Liver (tissue), 9 donors: ENCODE results near the gene LCE4A. TPM values are rescaled to one million over a fixed set of nuclear protein-coding genes. Genes with fewer than 3 reads are reported as not detected.

Experiments used
- DNase-seq: peaks from one replicate; pipeline ENCODE4 v3.0.0-alpha.2; 2017; ENCODE audit warnings: low spot score
- H3K27ac ChIP-seq, 2 donors: one replicate each; pipeline ENCODE4 v1.7.0; 2013; ENCODE audit warnings: inconsistent platforms in 2 of 2, low read length in 2 of 2, control low read depth in 1 of 2, low read depth in 1 of 2, mild to moderate bottlenecking in 1 of 2
- H3K27me3 ChIP-seq, 4 donors: one replicate each; pipeline versions ENCODE4 v1.6.1 to v1.7.0; 2013; ENCODE audit warnings: low read length in 3 of 4, inconsistent platforms in 1 of 4, mild to moderate bottlenecking in 1 of 4, moderate library complexity in 1 of 4; ENCODE audit not compliant: control insufficient read depth in 4 of 4, insufficient read depth in 4 of 4
- H3K36me3 ChIP-seq, 4 donors: one replicate each; pipeline versions ENCODE4 v1.6.1 to v1.7.0; 2013; ENCODE audit warnings: low read length in 3 of 4, mild to moderate bottlenecking in 3 of 4, low read depth in 1 of 4, moderate library complexity in 1 of 4; ENCODE audit not compliant: control insufficient read depth in 4 of 4, insufficient read depth in 3 of 4
- H3K4me1 ChIP-seq, 4 donors: one replicate each; pipeline versions ENCODE4 v1.6.1 to v1.7.0; 2013; ENCODE audit warnings: low read length in 3 of 4, mild to moderate bottlenecking in 3 of 4, moderate library complexity in 1 of 4; ENCODE audit not compliant: control insufficient read depth in 4 of 4, insufficient read depth in 4 of 4
- H3K4me3 ChIP-seq, 3 donors: one replicate each; pipeline versions ENCODE4 v1.6.1 to v1.7.0; 2013; ENCODE audit warnings: low read length in 3 of 3, control low read depth in 1 of 3, low read depth in 1 of 3, mild to moderate bottlenecking in 1 of 3
- H3K9ac ChIP-seq, 2 donors: one replicate each; pipeline ENCODE4 v1.7.0; 2013; ENCODE audit warnings: low read length in 2 of 2, mild to moderate bottlenecking in 2 of 2, moderate library complexity in 2 of 2, control low read depth in 1 of 2, low read depth in 1 of 2
- H3K9me3 ChIP-seq, 4 donors: one replicate each; pipeline versions ENCODE4 v1.6.1 to v1.7.0; 2013; ENCODE audit warnings: low read length in 3 of 4; ENCODE audit not compliant: control insufficient read depth in 4 of 4
- ATF3 ChIP-seq: IDR thresholded peaks from 2 replicates; pipeline ENCODE4 v1.6.1; 2016; ENCODE audit warnings: antibody characterized with exemption
- EGR1 ChIP-seq, 2 donors: IDR thresholded peaks; 2 replicates each; pipeline ENCODE4 v1.6.1; 2016 to 2018; ENCODE audit warnings: antibody characterized with exemption in 2 of 2, low read depth in 2 of 2
- FOXA1 ChIP-seq: IDR thresholded peaks from 2 replicates; pipeline ENCODE4 v1.6.1; 2016; ENCODE audit warnings: antibody characterized with exemption
- FOXA2 ChIP-seq: IDR thresholded peaks from 2 replicates; pipeline ENCODE4 v1.6.1; 2016; ENCODE audit warnings: antibody characterized with exemption
- GABPA ChIP-seq, 2 donors: IDR thresholded peaks in 1 of 2; conservative IDR thresholded peaks in 1 of 2; 2 replicates each; pipeline ENCODE4 v1.6.1; 2016; ENCODE audit warnings: antibody characterized with exemption in 2 of 2, mild to moderate bottlenecking in 1 of 2, moderate library complexity in 1 of 2
- HNF4A ChIP-seq, 2 donors: conservative IDR thresholded peaks; 2 replicates each; pipeline ENCODE4 v1.6.1; 2016; ENCODE audit warnings: antibody characterized with exemption in 2 of 2, mild to moderate bottlenecking in 2 of 2
- HNF4G ChIP-seq: IDR thresholded peaks from 2 replicates; pipeline ENCODE4 v1.6.1; 2016; ENCODE audit warnings: antibody characterized with exemption
- JUND ChIP-seq, 2 donors: IDR thresholded peaks; 2 replicates each; pipeline ENCODE4 v1.6.1; 2016; ENCODE audit warnings: antibody characterized with exemption in 2 of 2
- MAX ChIP-seq: IDR thresholded peaks from 2 replicates; pipeline ENCODE4 v1.6.1; 2016; ENCODE audit warnings: antibody characterized with exemption
- NR2F2 ChIP-seq: IDR thresholded peaks from 2 replicates; pipeline ENCODE4 v1.6.1; 2016; ENCODE audit warnings: antibody characterized with exemption
- RAD21 ChIP-seq, 2 donors: IDR thresholded peaks; 2 replicates each; pipeline ENCODE4 v1.6.1; 2016; ENCODE audit warnings: antibody characterized with exemption in 2 of 2, mild to moderate bottlenecking in 2 of 2
- RXRA ChIP-seq, 2 donors: IDR thresholded peaks; 2 replicates each; pipeline ENCODE4 v1.6.1; 2017 to 2018; ENCODE audit warnings: antibody characterized with exemption in 2 of 2, mild to moderate bottlenecking in 1 of 2
- TAF1 ChIP-seq: conservative IDR thresholded peaks from 2 replicates; pipeline ENCODE4 v1.6.1; 2016; ENCODE audit warnings: antibody characterized with exemption, mild to moderate bottlenecking
- YY1 ChIP-seq: IDR thresholded peaks from 2 replicates; pipeline ENCODE4 v1.6.1; 2016; ENCODE audit warnings: antibody characterized with exemption, mild to moderate bottlenecking
- ZBTB33 ChIP-seq: IDR thresholded peaks from 2 replicates; pipeline ENCODE4 v1.6.1; 2016; ENCODE audit warnings: antibody characterized with exemption
- WGBS: extraction: QIAGEN DNeasy Blood & Tissue Kit; methylation state at CpG from one replicate; pipeline ENCODE4 v1.1.7; 2013; 5-methylcytosine and 5-hydroxymethylcytosine counted together
- polyA plus RNA-seq, 2 donors: library from polyadenylated mRNA; stranded (reverse) in 1 of 2; unstranded in 1 of 2; fragments of 200-250 nt in 1 of 2; fragments of >200 nt in 1 of 2; fragmentation: Nextera tagmentation in 1 of 2; extraction: Ambion mirVana in 1 of 2; gene quantifications; one replicate each; pipeline versions ENCODE4 v1.2.1 to v1.2.3, GENCODE V29; 2013 to 2015
- total RNA-seq, 2 donors: library from RNA; depleted of rRNA; stranded (reverse); fragments of >200 nt; gene quantifications; one replicate each; pipeline ENCODE4 v1.2.3, GENCODE V29; 2014
- TF ChIP-seq, protein P1 (sequence below): fragments of 150-350 bp; IDR thresholded peaks from 2 replicates; pipeline ENCODE4 v1.5.1; 2017; ENCODE audit warnings: improper control_type of control experiment, low read depth, low read length; ENCODE audit not compliant: missing input control
- TF ChIP-seq, protein P2 (sequence below): IDR thresholded peaks from 2 replicates; pipeline ENCODE4 v1.6.1; 2016; ENCODE audit warnings: antibody characterized with exemption, mild to moderate bottlenecking
- donor health status: healthy.
- donor health status: healthy.
- donor health status: healthy.
- donor health status: healthy.
- donor health status: healthy.

LCE4A gene
- total and polyA plus RNA-seq, 4 donors, result not detected

- WGBS, result 68% methylated on average over 6 of the region's 6 CpGs
- TF ChIP-seq, protein P1, sequence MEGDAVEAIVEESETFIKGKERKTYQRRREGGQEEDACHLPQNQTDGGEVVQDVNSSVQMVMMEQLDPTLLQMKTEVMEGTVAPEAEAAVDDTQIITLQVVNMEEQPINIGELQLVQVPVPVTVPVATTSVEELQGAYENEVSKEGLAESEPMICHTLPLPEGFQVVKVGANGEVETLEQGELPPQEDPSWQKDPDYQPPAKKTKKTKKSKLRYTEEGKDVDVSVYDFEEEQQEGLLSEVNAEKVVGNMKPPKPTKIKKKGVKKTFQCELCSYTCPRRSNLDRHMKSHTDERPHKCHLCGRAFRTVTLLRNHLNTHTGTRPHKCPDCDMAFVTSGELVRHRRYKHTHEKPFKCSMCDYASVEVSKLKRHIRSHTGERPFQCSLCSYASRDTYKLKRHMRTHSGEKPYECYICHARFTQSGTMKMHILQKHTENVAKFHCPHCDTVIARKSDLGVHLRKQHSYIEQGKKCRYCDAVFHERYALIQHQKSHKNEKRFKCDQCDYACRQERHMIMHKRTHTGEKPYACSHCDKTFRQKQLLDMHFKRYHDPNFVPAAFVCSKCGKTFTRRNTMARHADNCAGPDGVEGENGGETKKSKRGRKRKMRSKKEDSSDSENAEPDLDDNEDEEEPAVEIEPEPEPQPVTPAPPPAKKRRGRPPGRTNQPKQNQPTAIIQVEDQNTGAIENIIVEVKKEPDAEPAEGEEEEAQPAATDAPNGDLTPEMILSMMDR, result no peak
- no peak for TF ChIP-seq MAX
- no peak for TF ChIP-seq EGR1 (IDR thresholded peaks at IDR 0.05; ENCODE audit: low read depth in 2 of 2)
- no peak for TF ChIP-seq NR2F2
- no peak for TF ChIP-seq HNF4A (conservative IDR thresholded peaks at IDR 0.05)
- no peak for TF ChIP-seq TAF1
- TF ChIP-seq, protein P2, sequence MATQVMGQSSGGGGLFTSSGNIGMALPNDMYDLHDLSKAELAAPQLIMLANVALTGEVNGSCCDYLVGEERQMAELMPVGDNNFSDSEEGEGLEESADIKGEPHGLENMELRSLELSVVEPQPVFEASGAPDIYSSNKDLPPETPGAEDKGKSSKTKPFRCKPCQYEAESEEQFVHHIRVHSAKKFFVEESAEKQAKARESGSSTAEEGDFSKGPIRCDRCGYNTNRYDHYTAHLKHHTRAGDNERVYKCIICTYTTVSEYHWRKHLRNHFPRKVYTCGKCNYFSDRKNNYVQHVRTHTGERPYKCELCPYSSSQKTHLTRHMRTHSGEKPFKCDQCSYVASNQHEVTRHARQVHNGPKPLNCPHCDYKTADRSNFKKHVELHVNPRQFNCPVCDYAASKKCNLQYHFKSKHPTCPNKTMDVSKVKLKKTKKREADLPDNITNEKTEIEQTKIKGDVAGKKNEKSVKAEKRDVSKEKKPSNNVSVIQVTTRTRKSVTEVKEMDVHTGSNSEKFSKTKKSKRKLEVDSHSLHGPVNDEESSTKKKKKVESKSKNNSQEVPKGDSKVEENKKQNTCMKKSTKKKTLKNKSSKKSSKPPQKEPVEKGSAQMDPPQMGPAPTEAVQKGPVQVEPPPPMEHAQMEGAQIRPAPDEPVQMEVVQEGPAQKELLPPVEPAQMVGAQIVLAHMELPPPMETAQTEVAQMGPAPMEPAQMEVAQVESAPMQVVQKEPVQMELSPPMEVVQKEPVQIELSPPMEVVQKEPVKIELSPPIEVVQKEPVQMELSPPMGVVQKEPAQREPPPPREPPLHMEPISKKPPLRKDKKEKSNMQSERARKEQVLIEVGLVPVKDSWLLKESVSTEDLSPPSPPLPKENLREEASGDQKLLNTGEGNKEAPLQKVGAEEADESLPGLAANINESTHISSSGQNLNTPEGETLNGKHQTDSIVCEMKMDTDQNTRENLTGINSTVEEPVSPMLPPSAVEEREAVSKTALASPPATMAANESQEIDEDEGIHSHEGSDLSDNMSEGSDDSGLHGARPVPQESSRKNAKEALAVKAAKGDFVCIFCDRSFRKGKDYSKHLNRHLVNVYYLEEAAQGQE, result no peak
- no peak for TF ChIP-seq FOXA2
- TF ChIP-seq RXRA (IDR thresholded peaks at IDR 0.05), result no peak
- TF ChIP-seq ZBTB33, result no peak
- no peak for TF ChIP-seq YY1
- TF ChIP-seq HNF4G, result no peak
- TF ChIP-seq ATF3, result no peak
- no peak for TF ChIP-seq RAD21 (IDR thresholded peaks at IDR 0.05)
- Histone ChIP-seq H3K9ac (no peak overlapping the region), H3K4me1 (peaks cover 0 to 3% (median 1%) of the 10 kb centered on the region in 4 donors), H3K9me3 (no peaks in the 10 kb centered on the region), H3K36me3 (no peaks in the 10 kb centered on the region), H3K4me3 (no peak overlapping the region), H3K27ac (no peak overlapping the region), H3K27me3 (no peaks in the 10 kb centered on the region)
- no peak for DNase-seq
These were observed 37.9 kb downstream of the LCE4A start for GRCh38 chr1:152745765-152746444.

DNA sequence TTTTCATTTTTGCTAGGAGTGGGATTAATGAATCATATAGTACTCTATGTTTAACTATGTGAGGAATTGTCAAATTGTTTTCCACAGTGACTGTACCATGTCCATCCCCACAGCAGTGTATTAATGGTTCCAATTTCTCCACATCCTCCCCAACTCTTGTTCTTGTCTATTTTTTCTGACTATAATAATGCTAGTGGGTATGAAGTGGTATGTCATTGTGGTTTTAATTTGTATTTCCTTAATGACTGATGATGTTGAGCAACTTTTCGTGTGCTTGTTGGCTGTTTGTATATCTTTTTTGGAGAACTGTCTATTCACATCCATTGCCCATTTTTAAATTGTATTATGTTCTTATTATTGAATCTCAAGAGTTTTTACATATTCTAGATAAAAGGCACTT lies 39.9 kb downstream of the LCE4A start:
- Histone ChIP-seq H3K9me3 (no peaks in the 10 kb centered on the region), H3K27ac (no peak overlapping the region), H3K4me3 (no peak overlapping the region), H3K9ac (no peak overlapping the region), H3K27me3 (no peaks in the 10 kb centered on the region), H3K36me3 (no peaks in the 10 kb centered on the region), H3K4me1 (peaks cover 0 to 3% (median 1%) of the 10 kb centered on the region in 4 donors)
- WGBS, result 35% methylated on average over 1 of the region's 1 CpG
- no peak for DNase-seq
- TF ChIP-seq HNF4G (no peak), EGR1 (IDR thresholded peaks at IDR 0.05; ENCODE audit: low read depth in 2 of 2) (no peak), GABPA (IDR thresholded peaks at IDR 0.05 in 1 of 2, conservative IDR thresholded peaks at IDR 0.05 in 1 of 2) (no peak), FOXA1 (no peak), ZBTB33 (no peak), ATF3 (no peak), JUND (IDR thresholded peaks at IDR 0.05) (no peak), FOXA2 (no peak), HNF4A (conservative IDR thresholded peaks at IDR 0.05) (no peak), TAF1 (no peak), YY1 (no peak)
- TF ChIP-seq, protein P2, result no peak
